ENCODE data around the gene MYL1.

The MYL1 gene

DNA sequence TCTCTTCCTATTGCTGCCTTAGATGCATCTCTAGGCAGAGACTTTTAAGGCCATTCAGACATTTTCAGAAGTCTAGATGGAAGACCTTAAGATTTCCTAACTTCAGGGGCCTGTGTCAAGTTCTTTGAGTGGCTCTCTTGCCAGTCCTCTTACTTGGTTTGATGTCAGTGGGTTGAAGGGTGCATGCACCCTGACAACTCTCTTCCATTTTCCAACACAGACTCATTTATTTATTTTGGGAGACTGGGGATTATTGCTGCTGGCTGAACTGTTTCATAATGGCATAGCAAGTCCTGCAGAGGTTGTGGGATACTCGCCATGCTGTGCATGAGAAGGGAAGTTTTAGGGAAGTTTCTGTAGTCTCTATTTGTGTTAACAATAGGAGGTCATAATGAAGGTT, 50.7 kb downstream of the MYL1 start:
- no peak for DNase-seq

DNA sequence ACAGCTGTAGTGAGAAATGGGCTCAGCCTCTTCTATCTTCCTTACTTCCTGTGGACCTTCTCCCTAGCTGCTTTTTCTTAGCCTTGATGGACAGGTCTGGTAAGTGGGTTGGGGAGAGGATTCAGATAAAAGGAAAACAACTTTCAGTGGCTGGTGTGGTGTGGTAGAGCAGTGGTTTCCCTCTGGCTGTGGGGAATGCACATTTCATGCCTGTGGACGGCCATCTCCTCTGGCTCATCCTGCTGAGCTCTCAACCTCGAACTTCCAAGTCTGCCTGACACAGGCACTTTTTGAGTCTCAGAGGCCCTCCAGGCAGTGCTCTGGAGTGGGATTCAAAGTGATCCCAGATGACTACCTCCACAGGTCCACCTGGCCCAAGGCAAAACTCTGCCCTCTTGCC, 51.1 kb downstream of the MYL1 start:
- no peak for DNase-seq

DNA sequence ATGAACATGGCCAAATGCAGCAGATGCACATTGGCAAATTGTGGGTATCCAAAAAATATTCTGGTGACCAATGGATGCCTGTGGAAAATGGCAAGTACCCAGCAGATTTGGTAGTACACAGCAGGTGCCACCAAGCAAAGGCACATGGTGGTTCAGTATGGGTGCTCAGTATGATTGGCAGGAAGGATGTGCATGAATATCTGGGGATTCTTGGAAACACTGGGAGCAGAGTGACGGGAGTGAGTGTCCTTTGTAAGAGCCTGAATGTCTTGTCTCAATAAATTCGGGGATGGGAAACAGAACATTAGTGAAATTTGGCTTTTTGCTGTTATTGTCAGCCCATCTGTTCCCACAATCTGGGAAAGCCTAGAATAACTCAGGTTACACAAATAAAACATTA, 52.9 kb downstream of the MYL1 start:
- DNase-seq = no peak

DNA sequence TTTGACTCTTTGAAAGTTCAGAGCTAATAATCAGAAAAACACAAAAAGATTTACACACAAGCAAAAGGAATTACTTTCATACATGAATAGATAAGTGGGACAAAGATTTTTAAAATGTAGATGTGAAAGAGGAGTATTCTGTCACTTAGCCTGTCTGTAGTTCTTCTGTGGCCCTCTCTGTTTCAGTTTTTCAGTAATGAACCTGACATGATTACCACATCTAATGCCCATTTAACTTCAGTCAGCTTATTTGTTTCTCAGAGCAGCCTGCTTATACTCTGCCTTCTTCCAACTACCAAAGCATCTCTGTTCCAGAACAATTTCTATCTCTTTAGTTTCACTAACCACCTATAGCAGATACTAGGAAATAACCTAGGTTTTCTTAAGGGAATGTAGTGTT, 55.3 kb downstream of the MYL1 start:
- no peak for DNase-seq

DNA sequence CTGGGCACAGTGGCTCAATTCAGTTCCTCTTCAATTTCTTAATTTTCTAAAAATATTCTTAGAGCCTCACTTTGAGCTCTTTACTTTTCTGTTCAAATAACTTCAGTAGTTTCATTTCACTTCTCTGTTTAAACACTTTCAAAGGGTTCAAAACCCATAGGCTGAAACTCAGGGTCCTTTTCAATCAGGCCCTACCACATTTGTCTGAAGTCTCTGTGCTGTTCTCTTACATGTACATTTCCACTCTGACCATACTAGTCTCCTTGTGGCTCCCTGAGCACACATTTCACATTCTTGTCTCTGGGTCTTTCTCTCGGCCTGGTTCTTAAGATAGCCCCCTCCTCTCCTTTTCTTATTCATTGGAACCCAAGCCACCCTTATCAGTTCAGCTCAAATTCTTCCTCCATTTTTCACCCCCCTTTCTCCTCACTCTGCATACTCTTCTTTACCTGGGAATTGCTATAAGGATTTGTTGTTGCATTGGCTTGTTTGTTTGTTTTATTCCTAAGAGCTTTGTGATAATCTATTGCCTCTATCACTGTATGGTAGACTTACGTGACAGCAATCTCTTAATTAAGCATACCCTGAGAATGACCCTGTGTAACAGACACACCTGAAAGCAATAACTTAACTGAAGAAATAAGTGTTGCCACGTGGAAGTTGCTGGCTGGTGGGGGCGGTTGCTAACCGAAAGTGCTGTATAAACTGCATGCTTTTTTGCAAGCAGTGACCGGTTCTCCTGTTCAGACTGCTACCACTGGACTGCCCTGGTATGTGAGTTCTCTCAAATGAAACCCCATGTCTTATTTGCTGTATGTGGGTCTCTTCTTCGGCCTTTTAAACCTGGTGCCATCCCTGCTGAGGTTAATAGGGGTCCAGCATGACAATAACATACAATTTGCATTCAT, 62.0 kb downstream of the MYL1 start:
- no peak for DNase-seq

DNA sequence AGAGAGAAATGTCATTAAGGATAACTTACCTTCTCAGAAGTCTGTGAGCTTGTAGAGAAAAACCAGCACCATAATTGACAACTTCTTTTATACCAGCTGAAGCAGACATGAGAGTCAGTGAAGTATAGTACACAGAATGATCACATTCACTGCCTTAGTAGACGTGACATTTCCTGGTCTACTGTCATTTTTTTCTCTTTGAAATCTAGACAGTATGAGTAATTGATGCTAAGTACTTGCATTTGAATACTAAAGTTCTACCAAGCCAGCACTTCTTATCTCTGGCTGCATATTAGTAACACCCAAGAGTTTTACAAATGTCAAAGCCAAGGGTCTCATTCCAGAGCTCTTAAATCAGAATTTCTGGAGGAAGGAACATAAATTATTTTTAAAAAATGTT, 64.4 kb downstream of the MYL1 start:
- DNase-seq = no peak

Data from CD4-positive, alpha-beta T cell treated with Interleukin-4 for 4 hours (primary cell).